BLaER1 (cell line): ENCODE measurements around the gene SAFB2.

Experiments used
- H3K27ac ChIP-seq: shearing (Covaris generic); formaldehyde crosslinking; 2 replicates; pipeline ENCODE4 v1.8.1; 2022
- H3K27me3 ChIP-seq: shearing (Covaris generic); formaldehyde crosslinking; 2 replicates; pipeline ENCODE4 v1.8.1; 2022
- H3K36me3 ChIP-seq: shearing (Covaris generic); formaldehyde crosslinking; 2 replicates; pipeline ENCODE4 v1.8.1; 2022
- H3K4me1 ChIP-seq: shearing (Covaris generic); formaldehyde crosslinking; 2 replicates; pipeline ENCODE4 v1.8.1; 2022
- H3K4me2 ChIP-seq: shearing (Covaris generic); formaldehyde crosslinking; 2 replicates; pipeline ENCODE4 v1.8.1; 2022
- H3K4me3 ChIP-seq: shearing (Covaris generic); formaldehyde crosslinking; 2 replicates; pipeline ENCODE4 v1.8.1; 2022
- H3K9ac ChIP-seq: shearing (Covaris generic); formaldehyde crosslinking; 2 replicates; pipeline ENCODE4 v1.8.1; 2022
- H3K9me3 ChIP-seq: shearing (Covaris generic); formaldehyde crosslinking; 2 replicates; pipeline ENCODE4 v1.8.1; 2022
- H4K20me1 ChIP-seq: shearing (Covaris generic); formaldehyde crosslinking; 2 replicates; pipeline ENCODE4 v1.8.1; 2022
- Cebpa-rat ChIP-seq: shearing (Covaris generic); IDR thresholded peaks from 2 replicates; pipeline ENCODE4 v1.8.1; 2022

The SAFB2 gene

DNA sequence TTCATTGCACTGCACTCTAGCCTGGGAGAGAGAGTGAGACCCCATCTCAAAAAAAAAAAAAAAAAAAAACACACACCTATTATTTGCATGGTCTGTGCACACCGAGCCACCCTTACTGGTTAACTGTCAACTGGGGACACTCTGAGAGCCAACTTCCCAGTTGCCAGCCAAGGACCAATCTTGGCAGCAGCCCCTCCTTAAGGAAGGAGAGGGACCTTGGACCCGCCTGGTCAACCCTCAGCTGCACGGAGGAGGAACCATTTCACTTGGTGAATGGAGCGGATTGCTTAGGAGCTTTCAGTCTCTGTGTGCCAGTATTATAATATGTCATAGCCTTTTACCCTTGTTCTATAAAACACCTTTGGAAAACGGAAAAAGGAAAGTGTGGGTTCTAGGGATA is 32.8 kb upstream of the SAFB2 start:
- Histone ChIP-seq H3K4me3 (no peak overlapping the region), H3K36me3 (peaks cover 99% of the 10 kb centered on the region)
- TF ChIP-seq Cebpa-rat, result no peak

DNA sequence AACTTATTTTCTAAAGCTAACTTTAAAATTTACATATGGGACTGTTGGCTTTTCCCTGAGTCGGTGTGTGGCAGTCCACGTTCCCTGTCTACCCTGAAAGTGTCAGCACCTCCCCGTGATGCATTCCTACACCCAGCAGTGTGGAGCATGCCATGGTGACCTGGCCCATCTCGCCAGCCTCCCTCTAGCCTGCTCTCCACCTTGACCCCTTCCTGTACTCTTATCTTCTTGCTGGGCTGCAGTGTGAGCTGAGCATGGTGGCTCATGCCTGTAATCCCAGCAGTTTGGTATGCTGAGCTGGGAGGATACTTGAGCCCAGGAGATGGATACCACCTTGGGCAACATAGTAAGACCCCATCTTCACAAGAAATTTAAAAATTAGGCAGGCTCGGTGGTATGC is 32.4 kb upstream of the SAFB2 start:
- no peaks in the 10 kb centered on the region for H3K4me1 ChIP-seq
- peaks cover 99% of the 10 kb centered on the region for H3K36me3 ChIP-seq
- TF ChIP-seq Cebpa-rat, result no peak

More for the DNA sequence above, 32.8 kb upstream of the SAFB2 start:
- Histone ChIP-seq H3K4me2 (no peak overlapping the region), H3K27ac (no peak overlapping the region), H3K4me1 (no peaks in the 10 kb centered on the region), H4K20me1 (peaks cover 92% of the 10 kb centered on the region), H3K9me3 (no peaks in the 10 kb centered on the region), H3K27me3 (no peaks in the 10 kb centered on the region), H3K9ac (no peak overlapping the region)

DNA sequence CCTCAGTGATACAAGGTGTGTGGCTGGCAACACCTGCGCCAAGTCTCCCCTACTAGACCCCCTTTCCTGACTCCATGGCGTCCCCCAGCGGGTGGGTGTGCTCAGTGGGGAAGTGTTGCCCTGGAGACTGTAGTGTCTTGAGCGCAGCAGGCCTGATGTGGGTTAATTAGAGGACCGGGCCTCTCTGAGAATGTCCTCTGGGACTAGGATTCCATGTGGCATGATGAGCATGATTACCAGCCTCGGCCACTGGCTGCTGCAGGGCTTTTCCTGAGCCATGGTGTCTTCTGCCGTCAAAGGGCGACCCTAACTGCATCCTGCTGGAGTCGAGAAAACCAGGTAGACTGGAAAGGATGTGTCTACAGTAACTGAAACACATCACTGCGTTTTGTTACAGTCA is 29.7 kb upstream of the SAFB2 start:
- peaks cover 90% of the 10 kb centered on the region for H4K20me1 ChIP-seq
- no peak for TF ChIP-seq Cebpa-rat
- H3K27me3 ChIP-seq, result no peaks in the 10 kb centered on the region
- H3K4me1 ChIP-seq, result no peaks in the 10 kb centered on the region
- H3K4me3 ChIP-seq, result no peak overlapping the region
- no peaks in the 10 kb centered on the region for H3K9me3 ChIP-seq
- no peak overlapping the region for H3K4me2 ChIP-seq
- no peak overlapping the region for H3K9ac ChIP-seq
- H3K36me3 ChIP-seq, result peaks cover 93% of the 10 kb centered on the region
- no peak overlapping the region for H3K27ac ChIP-seq

More for the DNA sequence above, 32.4 kb upstream of the SAFB2 start:
- Histone ChIP-seq H3K27ac (no peak overlapping the region), H3K4me3 (no peak overlapping the region), H3K9me3 (no peaks in the 10 kb centered on the region), H3K9ac (no peak overlapping the region), H3K27me3 (no peaks in the 10 kb centered on the region), H4K20me1 (peaks cover 92% of the 10 kb centered on the region), H3K4me2 (no peak overlapping the region)

DNA sequence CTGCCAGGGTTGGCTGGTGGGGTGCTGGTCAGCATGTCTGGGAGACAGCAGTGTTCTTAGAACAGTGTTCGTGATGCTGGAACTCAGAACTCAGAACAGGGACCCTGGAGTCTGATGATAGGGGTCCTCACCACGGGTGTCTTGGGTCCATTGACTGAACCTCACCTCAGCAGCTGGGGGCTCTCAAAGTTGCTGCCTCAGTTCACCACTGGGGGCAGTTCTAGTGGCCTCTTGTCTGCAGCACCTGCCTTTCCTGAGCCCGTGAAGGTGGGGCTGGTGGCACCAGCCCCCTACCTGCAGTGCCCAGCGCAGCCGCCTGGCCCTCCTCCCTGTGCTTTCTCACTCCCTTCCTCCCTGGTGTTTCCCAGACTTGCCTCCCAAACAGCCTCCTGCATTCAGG is 28.8 kb upstream of the SAFB2 start:
- peaks cover 90% of the 10 kb centered on the region for H4K20me1 ChIP-seq
- no peak overlapping the region for H3K9ac ChIP-seq
- H3K4me3 ChIP-seq, result no peak overlapping the region
- H3K27ac ChIP-seq, result no peak overlapping the region
- no peak for TF ChIP-seq Cebpa-rat
- H3K36me3 ChIP-seq, result peaks cover 93% of the 10 kb centered on the region
- no peaks in the 10 kb centered on the region for H3K27me3 ChIP-seq
- H3K4me2 ChIP-seq, result no peak overlapping the region
- H3K4me1 ChIP-seq, result no peaks in the 10 kb centered on the region
- H3K9me3 ChIP-seq, result no peaks in the 10 kb centered on the region

DNA sequence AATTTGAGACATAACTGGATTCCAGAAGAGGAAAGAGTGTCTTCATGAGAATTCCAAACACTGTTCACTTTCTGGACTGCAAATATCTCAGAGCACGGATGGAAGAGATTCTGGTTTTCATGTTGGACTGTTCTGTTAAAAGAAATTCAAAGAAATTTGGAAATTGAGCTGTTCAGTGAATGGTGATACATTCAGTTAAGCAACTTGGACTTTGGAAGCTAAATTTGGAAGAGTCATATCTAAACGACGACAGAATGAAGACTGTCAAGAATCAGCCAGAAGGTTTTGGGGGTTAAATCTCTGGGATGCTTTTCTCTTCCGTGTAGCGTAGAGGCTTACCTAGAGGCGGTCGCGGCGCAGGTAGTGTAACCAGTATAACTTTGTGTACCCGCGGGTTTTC is 25.9 kb upstream of the SAFB2 start:
- no peak overlapping the region for H3K27ac ChIP-seq
- peaks cover 90% of the 10 kb centered on the region for H4K20me1 ChIP-seq
- peaks cover 93% of the 10 kb centered on the region for H3K36me3 ChIP-seq
- H3K4me1 ChIP-seq, result no peaks in the 10 kb centered on the region
- H3K9me3 ChIP-seq, result no peaks in the 10 kb centered on the region
- H3K9ac ChIP-seq, result no peak overlapping the region
- no peak overlapping the region for H3K4me3 ChIP-seq
- TF ChIP-seq Cebpa-rat, result no peak
- H3K4me2 ChIP-seq, result no peak overlapping the region
- H3K27me3 ChIP-seq, result no peaks in the 10 kb centered on the region

DNA sequence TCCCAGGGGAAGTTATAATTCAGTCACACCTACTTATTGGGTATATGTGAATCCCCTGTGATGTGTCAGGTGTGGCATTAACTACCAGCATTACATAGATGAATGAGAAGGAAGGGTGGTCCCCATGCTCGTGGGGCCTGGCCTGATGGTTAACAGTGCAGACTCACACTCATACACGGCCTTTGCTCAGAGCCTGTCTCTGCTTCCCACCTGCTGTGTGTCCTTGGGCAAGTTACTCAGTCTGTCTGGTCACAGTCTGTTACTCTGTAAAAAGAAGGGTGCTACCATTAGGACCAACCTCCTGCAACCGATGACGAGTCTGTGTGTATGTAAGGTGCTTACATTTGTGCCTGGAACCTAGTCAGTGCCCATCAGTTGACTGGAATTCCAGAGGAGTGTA is 24.1 kb upstream of the SAFB2 start:
- no peak overlapping the region for H3K4me2 ChIP-seq
- no peak overlapping the region for H3K27ac ChIP-seq
- peaks cover 93% of the 10 kb centered on the region for H3K36me3 ChIP-seq
- no peak overlapping the region for H3K4me3 ChIP-seq
- H4K20me1 ChIP-seq, result peaks cover 90% of the 10 kb centered on the region
- H3K9me3 ChIP-seq, result no peaks in the 10 kb centered on the region
- no peak overlapping the region for H3K9ac ChIP-seq
- no peak for TF ChIP-seq Cebpa-rat
- H3K4me1 ChIP-seq, result no peaks in the 10 kb centered on the region
- no peaks in the 10 kb centered on the region for H3K27me3 ChIP-seq

DNA sequence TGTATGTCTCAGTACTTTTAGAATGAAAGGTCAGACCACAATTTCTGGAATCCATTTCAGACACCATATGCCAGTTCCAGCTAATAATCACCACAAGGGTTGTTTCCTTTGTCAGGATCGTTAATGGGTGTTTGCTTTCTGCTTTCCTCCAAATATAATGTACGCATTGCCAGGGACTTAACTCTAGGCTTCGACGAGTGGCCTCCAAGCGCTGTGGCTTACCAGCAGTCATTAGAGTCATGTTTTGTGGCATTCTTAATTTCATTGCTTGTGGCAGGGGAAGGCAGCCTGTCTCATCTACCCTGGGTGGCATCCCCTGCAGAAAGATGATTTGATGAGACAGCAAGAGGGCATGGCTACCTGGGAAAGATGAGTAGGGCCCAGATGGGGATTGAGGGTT is 22.8 kb upstream of the SAFB2 start:
- H3K9ac ChIP-seq, result no peak overlapping the region
- peaks cover 93% of the 10 kb centered on the region for H3K36me3 ChIP-seq
- H3K27me3 ChIP-seq, result no peaks in the 10 kb centered on the region
- H3K4me3 ChIP-seq, result no peak overlapping the region
- H3K9me3 ChIP-seq, result no peaks in the 10 kb centered on the region
- no peak for TF ChIP-seq Cebpa-rat
- no peak overlapping the region for H3K27ac ChIP-seq
- peaks cover 90% of the 10 kb centered on the region for H4K20me1 ChIP-seq
- H3K4me2 ChIP-seq, result no peak overlapping the region
- H3K4me1 ChIP-seq, result no peaks in the 10 kb centered on the region

DNA sequence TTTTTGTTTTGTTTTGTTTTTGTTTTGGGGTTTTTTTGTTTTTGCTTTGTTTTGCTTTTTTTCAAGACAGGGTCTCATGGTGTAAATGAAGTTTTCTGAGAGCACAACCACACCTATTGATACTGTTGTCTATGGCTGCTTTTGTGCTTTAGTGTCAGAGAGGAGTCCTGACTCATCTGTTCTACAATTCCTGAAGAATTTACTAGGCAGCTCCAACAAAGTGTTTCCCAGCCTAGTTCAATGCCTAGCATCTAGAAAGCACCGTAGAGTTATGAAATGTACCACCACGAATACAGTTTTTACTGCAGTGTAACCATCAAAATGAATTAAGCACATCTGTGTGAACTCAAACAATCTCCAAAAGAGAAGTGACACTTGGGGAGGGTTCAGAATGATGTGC is 21.5 kb upstream of the SAFB2 start:
- no peak for TF ChIP-seq Cebpa-rat
- Histone ChIP-seq H3K4me1 (no peaks in the 10 kb centered on the region), H3K9ac (no peak overlapping the region), H3K27me3 (no peaks in the 10 kb centered on the region), H4K20me1 (peaks cover 95% of the 10 kb centered on the region), H3K27ac (no peak overlapping the region), H3K4me3 (no peak overlapping the region), H3K4me2 (no peak overlapping the region), H3K9me3 (no peaks in the 10 kb centered on the region), H3K36me3 (peaks cover 97% of the 10 kb centered on the region)

DNA sequence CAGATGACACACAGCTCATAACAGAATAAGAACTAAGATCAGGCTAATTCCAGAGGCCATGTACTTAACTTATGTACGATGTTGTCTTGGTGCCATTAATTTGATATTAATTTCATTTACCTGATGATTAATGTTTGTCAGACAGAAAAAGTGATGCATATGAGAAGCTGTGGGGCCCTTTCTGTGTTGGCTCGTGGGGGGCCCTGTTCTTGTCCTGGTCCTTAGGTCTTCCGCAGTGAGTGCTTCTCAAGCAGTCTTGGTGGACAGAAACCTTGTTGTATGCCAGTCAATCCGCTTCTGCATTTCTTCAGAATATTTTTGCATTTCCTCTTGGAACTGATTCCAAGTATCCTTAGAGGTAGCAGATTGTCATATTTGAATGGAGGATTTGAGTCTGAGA is 20.5 kb upstream of the SAFB2 start:
- H3K36me3 ChIP-seq, result peaks cover 100% of the 10 kb centered on the region

DNA sequence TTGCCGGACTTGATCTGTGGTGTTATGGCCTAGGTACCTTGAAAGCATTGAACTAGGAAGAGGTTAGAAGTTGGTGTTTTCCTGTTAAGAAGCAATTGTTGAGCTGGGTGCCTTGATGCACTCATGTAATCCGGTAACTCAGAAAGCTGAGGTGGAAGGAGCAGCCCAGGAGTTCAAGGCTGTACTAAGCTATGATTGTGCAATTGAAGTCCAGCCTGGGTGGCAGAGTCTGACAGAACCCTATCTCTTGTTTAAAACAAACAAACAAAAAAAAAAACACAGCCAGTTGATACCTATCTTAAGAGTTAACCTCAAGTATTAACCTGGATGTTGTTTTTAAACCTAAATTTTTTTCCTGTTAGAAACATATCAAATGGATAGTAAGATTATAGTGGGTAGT is 19.6 kb upstream of the SAFB2 start:
- Histone ChIP-seq H3K4me3 (no peak overlapping the region), H3K4me1 (no peaks in the 10 kb centered on the region), H4K20me1 (peaks cover 100% of the 10 kb centered on the region), H3K9me3 (no peaks in the 10 kb centered on the region), H3K27ac (no peak overlapping the region), H3K36me3 (peaks cover 100% of the 10 kb centered on the region), H3K4me2 (no peak overlapping the region), H3K27me3 (no peaks in the 10 kb centered on the region), H3K9ac (no peak overlapping the region)
- no peak for TF ChIP-seq Cebpa-rat

More for the DNA sequence above, 20.5 kb upstream of the SAFB2 start:
- no peak overlapping the region for H3K4me2 ChIP-seq
- no peaks in the 10 kb centered on the region for H3K9me3 ChIP-seq
- H4K20me1 ChIP-seq, result peaks cover 100% of the 10 kb centered on the region
- H3K4me3 ChIP-seq, result no peak overlapping the region
- no peak for TF ChIP-seq Cebpa-rat
- H3K27ac ChIP-seq, result no peak overlapping the region
- H3K9ac ChIP-seq, result no peak overlapping the region
- no peaks in the 10 kb centered on the region for H3K27me3 ChIP-seq
- no peaks in the 10 kb centered on the region for H3K4me1 ChIP-seq

DNA sequence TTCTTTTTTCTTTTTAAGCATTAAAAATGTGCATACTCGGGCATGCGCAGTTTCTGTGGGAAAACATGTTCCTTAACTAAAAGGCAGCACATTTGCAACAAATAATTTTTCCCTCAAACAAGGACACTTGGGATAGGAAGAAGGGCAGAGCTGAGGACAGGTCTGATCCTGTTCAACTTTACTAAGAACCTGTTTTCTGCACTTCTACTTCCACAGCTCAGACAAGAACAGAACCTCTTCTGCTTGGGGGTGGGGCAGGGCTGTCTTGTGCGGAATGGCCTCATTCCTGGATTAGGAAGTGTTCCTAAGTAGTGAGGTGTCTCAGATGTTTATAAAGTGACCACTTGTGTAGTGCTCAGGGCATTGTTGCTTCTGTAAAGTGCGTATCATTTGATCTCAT is 18.6 kb upstream of the SAFB2 start:
- H3K27ac ChIP-seq, result no peak overlapping the region
- H3K27me3 ChIP-seq, result no peaks in the 10 kb centered on the region
- H4K20me1 ChIP-seq, result peaks cover 100% of the 10 kb centered on the region
- no peaks in the 10 kb centered on the region for H3K9me3 ChIP-seq
- no peak overlapping the region for H3K4me3 ChIP-seq
- H3K9ac ChIP-seq, result no peak overlapping the region
- peaks cover 100% of the 10 kb centered on the region for H3K36me3 ChIP-seq
- no peak overlapping the region for H3K4me2 ChIP-seq
- TF ChIP-seq Cebpa-rat, result no peak
- no peaks in the 10 kb centered on the region for H3K4me1 ChIP-seq
